ENCODE measurements around the gene ARSB. TPM values are rescaled to one million over a fixed set of nuclear protein-coding genes. Genes with fewer than 3 reads are reported as not detected.

ARSB gene
- total and polyA plus RNA-seq, 12 donors, result 1.9 to 24.5 (median 14.5) TPM

GRCh38 chr5:78803941-78804340, 181.2 kb downstream of the ARSB start:
- Histone ChIP-seq H3K4me1 (replicated peaks in 1 of 2) (no peaks in the 10 kb centered on the region), H3K27ac (no peak overlapping the region), H3K36me3 (replicated peaks in 1 of 2) (no peaks in the 10 kb centered on the region), H3K9me3 (replicated peaks in 1 of 3) (no peaks in the 10 kb centered on the region), H3K27me3 (no peaks in the 10 kb centered on the region), H3K4me3 (no peak overlapping the region)
- intact Hi-C loops (cut with DNase I), result no loop called here
- 76 to 94% (median 85%) methylated on average over 2 of the region's 2 CpGs for WGBS, 4 donors
- no peak for TF ChIP-seq CTCF (IDR thresholded peaks at IDR 0.05)
- no peak for TF ChIP-seq POLR2A (IDR thresholded peaks at IDR 0.05)
- DNase-seq, result no peak

- H3K27me3 ChIP-seq, result no peaks in the 10 kb centered on the region
- no peak overlapping the region for H3K4me3 ChIP-seq
- no peaks in the 10 kb centered on the region for H3K4me1 ChIP-seq (replicated peaks in 1 of 2)
- 49 to 73% (median 61%) methylated on average over 5 to 6 of the region's 6 CpGs for WGBS, 4 donors
- intact Hi-C loops (cut with DNase I), result no loop called here
- peak in 6 of 7 donors; percentile 13 to 60 (median 28) for DNase-seq
- no peaks in the 10 kb centered on the region for H3K36me3 ChIP-seq (replicated peaks in 1 of 2)
- TF ChIP-seq CTCF (IDR thresholded peaks at IDR 0.05) (no peak), POLR2A (IDR thresholded peaks at IDR 0.05) (no peak)
- H3K9me3 ChIP-seq (replicated peaks in 1 of 3), result no peaks in the 10 kb centered on the region
- no peak overlapping the region for H3K27ac ChIP-seq
These were observed 181.8 kb downstream of the ARSB start for GRCh38 chr5:78803353-78803752.

DNA sequence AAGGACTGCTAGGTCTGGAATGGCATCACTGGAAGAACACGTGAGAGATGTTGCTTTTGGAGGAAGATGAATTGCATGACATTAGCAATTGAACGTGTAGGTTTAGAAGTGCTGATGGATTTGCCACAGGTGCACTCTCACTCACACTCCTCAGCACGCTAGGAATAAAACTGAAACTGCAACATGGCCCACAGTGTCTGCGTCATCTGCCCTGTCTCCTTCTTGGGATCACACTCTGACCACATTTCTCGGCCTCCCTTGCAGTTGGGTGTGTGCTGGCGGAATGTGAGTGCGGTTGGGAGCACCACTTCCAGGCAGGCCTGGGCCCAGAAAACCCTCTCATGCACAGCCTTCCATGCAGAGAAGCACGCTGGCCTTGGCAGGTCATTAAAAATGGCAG, 183.7 kb downstream of the ARSB start:
- H3K4me1 ChIP-seq (replicated peaks in 1 of 2), result no peaks in the 10 kb centered on the region
- intact Hi-C loops (cut with DNase I), result no loop called here
- 91 to 96% (median 94%) methylated on average over 5 to 8 of the region's 8 CpGs for WGBS, 4 donors
- no peak overlapping the region for H3K27ac ChIP-seq
- TF ChIP-seq CTCF (IDR thresholded peaks at IDR 0.05), result no peak
- no peak for TF ChIP-seq POLR2A (IDR thresholded peaks at IDR 0.05)
- no peaks in the 10 kb centered on the region for H3K27me3 ChIP-seq
- H3K4me3 ChIP-seq, result no peak overlapping the region
- H3K36me3 ChIP-seq (replicated peaks in 1 of 2), result no peaks in the 10 kb centered on the region
- no peaks in the 10 kb centered on the region for H3K9me3 ChIP-seq (replicated peaks in 1 of 3)
- no peak for DNase-seq

DNA sequence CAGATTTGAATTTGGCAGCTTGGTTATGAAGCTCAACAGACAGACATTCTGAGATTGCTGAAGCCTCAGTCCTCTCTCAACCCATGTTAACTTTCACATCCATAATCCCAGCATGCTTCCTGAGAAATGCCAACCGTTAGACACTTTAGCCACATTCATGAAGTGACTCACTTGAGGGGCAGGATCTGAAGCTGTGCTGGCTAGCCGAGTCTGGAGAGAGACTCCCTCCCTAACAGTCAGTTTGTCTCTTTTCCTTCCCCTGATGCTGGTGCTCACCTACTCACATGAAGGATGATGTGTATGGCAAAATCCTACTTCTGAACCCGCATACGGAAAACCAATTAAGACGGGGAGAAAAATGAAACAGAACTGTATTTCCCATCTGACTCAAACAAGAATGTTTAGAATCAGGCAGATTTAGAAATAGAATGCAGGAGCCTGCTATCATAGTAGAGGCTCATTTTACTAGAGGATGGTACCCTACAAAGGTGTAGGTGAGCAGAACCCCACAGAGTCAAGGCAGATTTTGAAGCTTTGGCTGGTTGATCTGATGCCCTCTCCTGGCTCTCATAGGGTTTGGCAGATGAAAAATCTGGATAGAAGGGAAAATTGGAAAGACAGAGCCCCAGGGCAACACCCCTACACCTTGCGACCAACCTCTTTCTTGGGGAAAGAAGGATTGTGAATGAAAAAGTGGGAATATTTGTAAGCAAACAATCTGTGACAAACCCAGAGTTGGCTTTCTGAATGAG, 185.7 kb downstream of the ARSB start:
- no peaks in the 10 kb centered on the region for H3K4me1 ChIP-seq (replicated peaks in 1 of 2)
- H3K27ac ChIP-seq, result no peak overlapping the region
- H3K9me3 ChIP-seq (replicated peaks in 1 of 3), result no peaks in the 10 kb centered on the region
- no peak overlapping the region for H3K4me3 ChIP-seq
- TF ChIP-seq CTCF (IDR thresholded peaks at IDR 0.05), result no peak
- TF ChIP-seq POLR2A (IDR thresholded peaks at IDR 0.05), result no peak
- no peaks in the 10 kb centered on the region for H3K36me3 ChIP-seq (replicated peaks in 1 of 2)
- no peak for DNase-seq
- intact Hi-C loops (cut with DNase I), result no loop called here
- 88 to 96% (median 94%) methylated on average over 6 of the region's 6 CpGs for WGBS, 4 donors
- H3K27me3 ChIP-seq, result no peaks in the 10 kb centered on the region
